CD4-positive, alpha-beta T cell treated with Interleukin-17A for 4 hours (primary cell): ENCODE data around the gene MAP4K2.
"Not testable (repeated sequence)": the region's sequence is repeated elsewhere in the genome, so short reads cannot be mapped to it uniquely, and the experiment has no call there.

Experiments
- DNase-seq: peaks from one replicate; pipeline ENCODE4 v3.0.0-alpha.2; 2020; ENCODE audit warnings: mixed read lengths

The MAP4K2 gene

DNA sequence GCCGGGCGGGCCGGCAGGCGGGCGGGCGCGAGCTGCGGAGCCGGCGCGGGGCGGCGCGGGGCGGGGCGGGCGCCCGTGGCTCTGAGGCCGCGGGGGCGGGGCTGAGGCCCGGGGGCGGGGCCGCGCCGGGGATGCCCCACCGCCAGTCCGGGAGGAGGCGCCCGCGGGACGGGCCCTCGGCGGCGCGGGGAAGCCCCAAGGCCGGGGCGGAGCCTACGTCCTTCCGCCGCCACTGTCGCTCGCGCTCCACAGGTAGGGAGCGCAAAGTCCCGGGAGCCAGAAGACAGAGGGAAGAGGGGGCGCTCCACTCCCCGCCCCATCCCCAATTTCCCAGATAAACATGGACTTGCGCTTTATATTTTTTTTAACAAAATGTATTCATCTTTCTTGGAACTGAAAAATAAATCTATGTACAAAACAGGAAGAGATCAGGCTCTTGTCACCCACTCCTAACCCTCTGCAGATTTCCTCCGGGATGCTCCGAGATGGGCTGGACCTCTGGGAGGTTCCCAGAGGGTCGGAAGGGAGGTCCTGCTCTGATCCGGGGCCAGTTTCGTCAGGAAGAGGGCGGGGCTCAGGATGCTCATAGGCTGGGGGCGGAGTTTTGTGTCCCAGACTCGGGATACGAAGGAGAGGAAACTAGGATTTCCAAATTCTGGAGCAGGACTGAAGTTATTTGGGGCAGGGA is at the start of gene MAP4K2:
Gene MAP4K2 (minus strand): TSS at position 57 of the 688 bp plus-strand sequence. CDS start 65 bp downstream, outside the sequence.
- peak; percentile 92 for DNase-seq

DNA sequence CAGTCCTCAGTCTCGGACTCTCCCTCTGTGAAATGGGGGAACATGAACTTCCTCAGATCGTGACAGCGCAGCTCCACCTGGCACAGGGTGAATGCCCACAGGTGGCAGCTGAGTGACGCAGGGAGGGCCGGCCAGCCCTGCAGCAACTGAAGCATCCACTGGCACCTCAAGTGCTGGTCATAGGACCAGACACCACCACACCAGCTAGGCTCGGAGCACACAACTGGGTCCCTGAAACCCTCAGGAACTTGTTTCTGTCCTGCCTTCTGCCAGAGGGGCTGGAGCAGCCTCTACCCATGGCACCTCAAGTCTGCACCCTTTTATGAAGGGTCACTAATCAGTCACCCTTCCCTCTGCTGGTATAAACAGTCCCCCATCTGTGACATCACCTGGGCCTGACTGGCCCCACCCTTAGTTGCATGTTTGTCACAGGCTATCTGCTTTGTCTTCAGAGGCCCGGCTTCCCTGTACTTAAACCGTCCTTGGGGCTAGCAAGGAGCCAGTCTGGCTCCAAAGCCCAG is 48.9 kb upstream of the MAP4K2 start:
- DNase-seq, result peak; percentile 48

DNA sequence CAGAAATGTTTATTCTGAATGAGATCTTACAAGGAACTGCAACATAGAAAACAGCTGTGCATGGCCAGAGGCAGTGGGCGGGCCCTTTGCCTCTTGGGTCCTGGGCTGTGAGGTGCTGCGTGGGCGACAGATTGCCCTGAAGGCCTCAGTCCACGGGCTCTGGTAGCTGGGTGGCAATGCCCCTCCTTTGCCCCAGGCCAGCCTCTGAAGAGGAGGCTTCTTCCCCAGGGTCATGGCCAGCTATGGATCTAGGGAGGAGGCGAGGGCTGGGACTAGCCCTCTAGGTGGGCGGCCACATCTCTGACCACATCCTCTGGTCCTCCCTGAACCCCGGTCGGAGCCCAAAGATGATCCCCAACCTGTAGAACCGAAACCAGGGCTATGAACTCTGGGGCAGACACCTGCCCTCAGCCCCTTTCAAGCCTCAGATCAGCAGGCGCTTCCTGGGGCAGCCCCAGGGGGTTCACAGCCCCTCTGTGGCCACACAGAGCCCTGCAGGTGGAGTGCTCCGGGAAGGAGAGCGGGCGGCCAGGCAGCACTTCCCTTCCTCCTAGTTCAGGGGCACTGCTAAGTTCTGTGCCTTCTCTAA is 48.1 kb upstream of the MAP4K2 start:
- DNase-seq, result peak; percentile 58

DNA sequence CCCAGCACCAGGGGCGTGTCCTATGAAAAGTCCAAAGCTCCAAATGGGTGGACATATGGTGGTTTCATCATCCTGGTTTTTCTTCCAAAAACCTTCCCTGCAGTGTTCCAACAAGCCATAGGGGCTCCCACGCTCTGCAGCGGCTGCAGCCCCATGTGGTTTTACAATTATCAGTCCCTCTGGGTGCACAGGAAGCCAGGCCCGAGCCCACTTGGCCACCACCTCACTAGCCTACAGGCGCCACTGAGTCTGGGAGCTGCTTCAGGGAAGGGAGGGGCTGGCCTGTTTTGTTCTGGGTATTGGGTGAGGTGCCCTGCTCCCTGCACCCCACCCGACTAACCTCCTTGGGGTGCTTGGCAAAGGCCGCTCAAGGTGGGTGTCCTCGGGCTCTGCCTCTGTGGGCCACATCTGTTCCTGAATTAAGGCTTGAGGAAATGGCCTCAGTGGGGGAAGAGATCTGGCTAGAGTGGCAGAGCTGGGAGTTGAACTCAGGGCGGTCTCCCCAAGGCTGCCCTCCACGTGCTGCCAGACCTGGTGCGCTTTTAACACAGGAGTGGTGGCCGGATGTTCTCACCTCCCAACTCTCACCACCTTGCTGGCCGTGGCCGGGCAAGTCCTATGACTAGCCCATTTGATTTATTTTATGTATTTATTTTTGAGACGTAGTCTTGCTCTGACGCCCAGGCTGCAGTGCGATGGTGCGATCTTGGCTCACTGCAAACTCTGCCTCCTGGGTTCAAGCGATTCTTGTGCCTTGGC is 46.8 kb upstream of the MAP4K2 start:
- DNase-seq, result no peak

DNA sequence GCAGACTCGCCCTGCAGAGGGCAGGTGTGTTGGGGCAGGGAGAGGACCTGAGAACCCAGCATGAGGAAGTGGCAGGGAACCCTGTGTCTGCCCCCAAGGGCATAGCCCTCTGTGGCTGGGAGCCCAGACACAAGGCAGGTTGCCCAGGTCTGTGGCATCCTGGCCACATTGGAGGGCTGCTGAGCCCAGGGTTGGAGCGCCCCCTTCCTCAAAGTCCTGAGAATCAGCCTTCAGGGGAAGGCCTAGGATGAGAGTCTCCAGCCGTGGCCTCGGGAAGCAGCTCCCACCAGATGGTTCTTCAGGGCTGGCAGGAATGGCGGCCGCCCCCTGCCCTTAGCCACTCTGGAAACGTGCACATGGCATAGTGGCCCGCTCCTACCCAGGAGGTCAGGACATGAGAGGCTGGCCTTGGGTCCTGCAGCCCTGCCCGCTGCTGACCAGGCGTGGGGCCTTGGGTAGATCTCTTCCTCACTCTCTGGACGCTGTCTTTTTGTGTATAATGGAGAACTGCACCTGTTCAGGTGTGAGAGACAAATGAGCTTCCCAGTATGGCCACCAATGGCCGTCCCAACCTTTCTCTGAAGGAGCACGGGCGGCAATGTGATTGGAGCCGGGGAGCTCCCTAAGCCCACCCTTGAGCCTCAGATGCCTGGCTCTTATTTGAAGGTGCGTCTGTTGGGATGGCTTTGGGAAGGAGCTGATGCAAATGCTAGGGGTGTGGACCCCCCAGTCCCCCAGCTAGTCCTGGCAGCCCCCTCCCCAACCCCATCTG is 46.0 kb upstream of the MAP4K2 start:
- peak; percentile 74 for DNase-seq

DNA sequence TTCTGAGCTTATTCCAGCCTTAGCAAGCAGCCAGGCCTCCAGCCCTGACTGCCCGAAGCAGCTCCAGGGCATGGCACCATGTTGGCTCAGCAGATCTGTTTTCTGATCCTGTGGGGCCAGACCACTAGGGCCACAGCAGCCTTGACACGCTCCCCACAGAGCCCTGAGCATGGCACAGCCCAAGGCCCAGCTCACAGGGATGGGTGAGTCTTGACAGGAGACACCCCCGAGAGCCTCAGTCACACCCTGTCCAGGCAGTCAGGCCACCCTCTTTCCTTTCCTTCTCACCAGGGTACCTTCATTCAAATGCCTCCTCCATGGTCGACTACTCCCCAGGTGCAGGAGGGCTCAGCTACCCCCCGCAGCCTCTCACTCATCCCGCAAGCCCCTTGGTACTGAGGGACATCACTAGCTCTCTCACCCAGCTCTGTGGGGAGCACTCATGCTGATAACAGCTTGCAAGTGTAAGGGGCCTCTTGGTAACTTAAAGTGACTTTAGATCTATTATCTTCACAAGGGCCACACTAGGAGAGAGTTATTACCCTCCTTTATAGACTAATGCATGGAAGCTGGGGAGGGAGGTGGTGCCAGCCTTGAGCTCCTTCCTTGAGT is 45.3 kb upstream of the MAP4K2 start:
- no peak for DNase-seq

DNA sequence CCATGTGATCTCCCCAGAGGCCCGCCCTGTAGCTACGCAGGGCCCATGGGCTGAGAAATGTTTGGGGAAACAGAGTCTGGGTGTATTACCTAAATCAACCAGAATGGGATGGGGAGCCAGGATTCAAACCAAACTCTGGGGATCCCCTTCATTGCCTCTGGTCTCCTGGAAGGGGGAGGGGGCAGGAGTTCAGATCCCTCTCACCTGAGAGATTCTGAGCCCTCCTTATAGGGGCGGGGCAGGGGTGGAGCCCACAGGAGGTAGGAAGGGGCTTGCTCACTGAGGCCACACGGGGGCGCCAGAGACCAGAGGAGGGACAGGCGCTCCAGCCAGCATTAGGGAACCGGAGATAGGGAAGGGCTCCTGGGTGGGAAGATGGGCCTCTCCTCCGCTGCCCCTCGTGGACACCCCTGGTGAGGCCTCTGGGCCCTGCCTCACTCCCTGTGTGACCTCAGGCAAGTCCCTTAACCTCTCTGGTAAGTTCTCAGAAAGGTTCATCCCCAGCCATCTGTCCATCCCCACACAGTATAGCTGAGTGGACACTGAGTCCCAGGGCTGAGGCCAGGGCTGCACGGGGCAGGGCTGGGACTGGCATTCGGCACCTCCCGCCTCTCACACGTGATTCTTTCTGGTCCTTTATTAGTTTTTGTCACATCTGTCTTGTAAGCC is 44.1 kb upstream of the MAP4K2 start:
- peak; percentile 99 for DNase-seq

DNA sequence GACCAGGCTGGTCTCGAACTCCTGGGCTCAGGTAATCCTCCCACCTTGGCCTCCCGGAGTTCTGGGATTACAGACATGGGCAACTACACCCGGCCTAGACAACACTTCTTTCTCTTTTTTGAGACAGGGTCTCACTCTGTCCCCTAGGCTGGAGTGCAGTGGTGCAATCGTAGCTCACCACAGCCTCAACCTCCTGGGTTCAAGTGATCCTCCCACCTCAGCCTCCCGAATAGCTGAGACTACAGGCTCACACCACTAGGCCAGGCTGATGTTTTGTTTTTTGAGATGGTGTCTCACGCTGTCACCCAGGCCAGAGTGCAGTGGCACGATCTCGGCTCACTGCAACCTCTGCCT is 42.7 kb upstream of the MAP4K2 start:
- DNase-seq, result not testable (repeated sequence)

DNA sequence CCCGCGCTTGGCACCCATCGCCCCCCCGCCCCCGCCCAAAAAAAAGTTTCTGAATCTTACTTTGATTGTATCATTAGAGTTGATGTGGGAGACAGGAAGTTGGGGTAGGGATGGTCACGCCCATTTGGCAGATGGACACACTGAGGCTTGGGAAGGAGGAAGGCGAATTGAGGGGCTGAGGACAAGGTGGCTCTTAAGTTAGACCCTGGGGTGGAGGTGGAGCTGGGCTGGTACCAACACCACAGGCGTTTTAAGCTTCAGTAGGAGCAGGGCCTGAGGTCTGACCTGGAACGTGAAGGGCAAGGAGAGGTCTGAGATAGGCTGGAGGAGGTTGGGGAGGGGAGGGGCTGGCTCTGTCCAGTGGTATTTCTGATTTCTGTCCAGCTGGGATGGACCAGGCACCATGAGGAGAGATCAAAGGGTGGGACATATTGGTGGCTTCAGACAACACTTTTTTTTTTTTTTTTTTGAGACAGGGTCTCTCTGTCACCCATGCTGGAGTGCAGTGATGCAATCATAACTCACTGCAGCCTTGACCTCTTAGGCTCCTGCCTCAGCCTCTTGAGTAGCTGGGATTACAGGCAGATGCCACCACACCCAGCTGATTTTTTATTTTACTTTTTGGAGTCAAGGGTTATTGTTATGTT is 42.2 kb upstream of the MAP4K2 start:
- no peak for DNase-seq

DNA sequence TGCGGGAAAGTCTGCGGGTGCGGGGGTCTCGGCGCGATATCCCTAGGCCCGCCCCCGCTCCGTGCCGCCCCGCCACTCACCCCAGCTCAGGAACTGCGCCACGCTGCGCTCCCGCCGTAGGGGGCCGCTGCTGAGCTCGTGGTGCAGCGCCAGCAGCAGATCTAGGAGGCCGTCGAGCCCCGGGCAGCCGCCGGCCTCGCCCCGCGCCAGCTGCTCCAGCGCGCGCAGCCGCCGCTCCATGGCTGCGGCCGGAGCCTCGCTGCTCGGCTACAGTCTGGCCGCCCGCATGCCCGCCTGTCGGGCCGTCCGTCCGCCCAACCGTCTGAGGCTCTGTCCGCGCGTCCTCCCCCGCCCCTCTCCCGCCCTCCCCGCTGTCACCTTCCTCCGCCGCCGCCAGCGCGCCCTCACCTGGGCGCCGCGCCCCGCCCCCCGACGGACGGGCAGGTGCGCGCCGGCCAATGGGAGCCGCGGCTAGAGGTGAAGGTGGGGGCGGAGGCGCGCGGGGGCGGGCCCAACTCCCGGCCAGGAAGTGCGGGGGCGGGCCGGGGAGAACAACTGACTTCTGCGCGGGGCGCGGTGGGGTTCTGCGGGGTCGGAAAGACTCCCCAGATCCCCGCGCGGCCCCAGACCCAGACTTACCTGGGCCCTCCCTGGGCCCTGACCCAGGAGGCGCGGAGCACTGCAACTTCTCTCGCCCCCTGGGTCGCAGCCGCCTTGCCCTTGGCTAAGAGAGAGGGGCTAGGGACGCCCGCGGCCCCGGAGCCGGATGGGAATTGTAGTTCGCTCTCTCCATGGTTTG is 41.5 kb upstream of the MAP4K2 start, which contains the start of gene CDC42BPG:
Gene CDC42BPG (minus strand): TSS at position 324 of the 799 bp plus-strand sequence. CDS start 84 bp downstream, at position 240.
- peak; percentile 88 for DNase-seq

DNA sequence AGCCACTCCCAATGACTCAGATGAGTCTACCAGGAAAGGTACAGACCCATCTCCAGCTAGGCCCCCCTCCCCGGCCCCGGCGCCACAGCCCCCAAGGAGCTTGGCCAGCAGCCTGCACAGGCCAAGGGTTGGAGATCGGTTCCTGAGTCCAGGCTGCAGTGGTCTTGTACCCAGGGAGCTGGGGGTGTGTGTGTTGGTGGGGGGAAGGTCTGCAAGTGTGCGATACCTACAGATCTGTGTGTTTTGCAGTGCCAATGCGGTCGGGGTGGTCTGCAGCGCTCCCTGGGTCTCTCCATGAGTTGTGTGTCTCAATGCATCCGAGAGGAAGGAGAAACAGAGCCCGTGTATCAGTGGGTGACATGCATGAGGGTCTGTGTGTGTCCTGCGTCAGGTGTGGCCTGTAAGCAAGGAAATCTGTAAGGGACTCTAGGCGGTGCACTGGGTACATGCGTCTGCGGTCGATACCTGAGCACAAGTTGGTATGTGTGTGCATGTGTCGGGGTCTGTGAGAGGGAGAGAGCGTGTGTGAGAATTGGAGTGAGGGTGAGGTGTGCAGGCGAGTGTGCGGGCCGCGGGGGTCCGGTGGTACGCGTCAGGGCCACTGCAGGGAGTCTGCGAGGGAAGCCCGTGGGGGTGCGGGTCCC is 40.8 kb upstream of the MAP4K2 start:
- no peak for DNase-seq

DNA sequence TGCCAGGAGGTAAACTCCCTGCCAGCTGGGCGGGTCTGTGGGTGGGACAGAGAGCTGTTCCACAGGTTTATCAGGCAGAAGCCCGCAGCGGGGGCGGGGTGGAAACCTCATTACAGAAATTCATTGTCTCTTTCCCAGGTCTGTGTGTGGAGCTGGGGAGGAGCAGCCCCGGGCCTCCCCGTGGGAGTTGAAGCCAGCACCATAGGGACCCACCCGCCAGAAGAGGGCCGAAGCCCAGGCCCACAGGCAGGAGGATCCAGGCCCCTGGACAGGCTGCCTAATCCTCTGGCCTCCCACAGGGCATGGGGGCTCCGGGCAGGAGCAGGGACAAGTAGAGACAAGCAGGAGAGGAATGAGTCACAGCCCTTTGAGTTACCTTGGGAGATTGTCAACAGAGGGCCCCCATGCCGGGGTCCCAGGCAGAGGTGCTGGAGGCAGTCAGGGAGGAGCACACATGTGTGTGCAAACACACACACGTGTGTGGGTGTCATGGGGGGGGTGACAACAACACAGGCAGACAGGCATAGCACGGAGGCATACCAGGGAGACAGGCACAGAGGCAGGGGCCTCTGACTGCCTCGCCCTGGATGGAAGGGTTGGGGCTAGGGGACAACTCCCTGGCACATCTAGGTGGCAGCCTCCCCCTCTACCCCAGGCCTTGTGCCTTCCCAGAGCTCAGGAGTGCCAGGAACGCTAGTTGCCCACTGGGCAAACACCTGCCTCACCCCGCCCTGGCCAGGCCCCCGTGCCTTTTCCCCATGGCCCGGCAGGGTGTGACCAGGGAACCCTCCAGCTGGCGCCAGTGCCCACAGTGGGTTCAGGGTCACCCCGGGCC is 40.1 kb upstream of the MAP4K2 start:
- no peak for DNase-seq

DNA sequence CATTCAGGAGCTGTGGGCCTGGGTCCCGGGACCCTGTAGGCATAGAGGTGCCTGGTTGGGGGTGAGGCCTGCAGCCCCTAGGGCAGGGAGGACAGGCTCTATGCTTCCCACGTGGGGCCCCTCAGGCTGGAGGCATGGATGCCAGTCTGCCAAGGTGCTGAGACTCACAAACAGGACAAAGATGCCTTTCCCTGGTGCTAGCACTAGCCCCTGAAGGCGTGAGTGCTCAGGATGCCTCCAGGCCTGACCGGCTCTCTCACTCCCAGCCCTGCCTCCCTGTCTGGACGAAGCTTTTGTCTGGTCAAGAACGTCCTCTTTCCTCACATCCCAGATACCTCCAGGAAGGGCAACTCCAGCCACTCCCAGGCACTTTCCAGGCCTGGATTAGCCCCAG is 39.3 kb upstream of the MAP4K2 start:
- DNase-seq, result no peak

DNA sequence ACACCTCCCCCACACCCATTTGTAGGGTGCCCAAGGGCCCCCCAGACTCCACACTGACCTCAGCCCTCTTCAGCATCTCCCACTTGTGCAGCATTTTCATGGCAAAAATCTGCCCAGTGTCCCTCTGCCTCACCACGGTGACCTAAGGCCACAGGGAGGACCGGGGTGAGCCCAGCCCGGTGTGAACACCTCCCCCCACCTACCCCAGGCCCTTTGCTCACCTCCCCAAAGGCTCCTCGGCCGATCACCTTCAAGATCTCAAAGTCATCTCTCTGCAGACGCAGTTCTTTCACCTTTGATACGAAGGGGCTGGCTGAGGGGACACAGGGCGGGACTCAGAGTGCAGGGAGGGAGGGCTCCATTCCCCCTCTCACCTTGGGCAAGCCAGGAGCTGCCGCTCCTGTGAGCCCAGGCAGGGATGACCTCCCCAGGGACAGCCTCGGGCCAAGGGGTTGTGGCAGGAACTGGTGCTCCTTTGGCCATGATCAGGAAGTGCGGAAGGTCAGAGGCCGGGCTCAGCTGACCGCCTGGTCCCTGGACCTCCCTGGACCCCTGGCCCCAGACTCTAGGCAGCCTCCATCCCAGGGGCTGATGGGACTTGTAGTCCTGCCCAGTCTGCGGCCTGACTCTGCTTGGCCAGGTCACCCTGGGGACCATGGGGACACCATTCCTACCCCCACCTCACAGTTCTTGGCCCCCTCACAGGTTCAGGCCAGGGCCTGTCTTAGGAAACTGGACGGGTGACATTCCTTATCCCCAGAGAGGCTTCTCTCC is 38.8 kb upstream of the MAP4K2 start:
- DNase-seq, result no peak

DNA sequence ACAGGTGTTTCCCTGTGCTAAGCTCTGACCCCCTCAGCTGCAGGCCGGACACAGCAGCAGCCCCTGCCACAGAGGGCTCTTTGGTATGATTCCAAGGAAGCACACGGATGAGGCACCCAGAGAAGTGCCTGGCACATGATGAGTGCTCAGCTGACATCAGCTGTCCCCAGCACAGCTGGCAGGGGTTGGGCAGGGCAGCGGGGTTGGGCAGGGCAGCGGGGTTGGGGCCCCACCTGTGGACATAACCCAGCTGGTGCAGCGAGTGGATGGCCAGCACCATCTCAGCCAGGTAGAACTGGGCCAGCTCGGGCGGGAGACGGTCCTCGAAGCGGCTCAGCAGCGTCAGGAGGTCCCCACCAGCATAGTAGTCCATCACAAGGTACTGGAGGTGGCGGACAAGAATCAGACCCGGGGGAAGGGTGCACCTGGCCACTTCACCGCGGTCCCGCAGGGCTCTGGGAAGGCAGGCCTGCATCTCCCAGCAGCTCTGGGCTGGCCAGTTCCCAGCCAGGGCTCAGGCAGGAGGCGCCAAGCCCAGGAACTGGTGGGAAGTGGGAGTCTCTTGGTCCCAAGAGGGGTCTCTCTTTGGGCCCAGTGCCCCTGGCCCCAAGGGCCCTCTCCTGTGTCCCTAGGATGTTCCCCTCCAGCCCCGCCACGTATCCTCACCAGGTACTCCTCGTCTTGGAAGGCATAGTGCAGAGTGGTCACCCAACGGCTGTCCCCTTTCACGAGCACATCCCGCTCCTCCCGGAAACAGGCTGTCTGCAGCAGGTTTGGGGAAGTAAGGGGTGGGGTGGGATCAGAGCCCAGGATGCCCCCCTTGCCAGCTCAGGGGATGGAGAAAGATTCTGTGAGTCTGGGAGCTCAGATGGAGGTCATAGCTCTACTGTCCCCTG is 37.1 kb upstream of the MAP4K2 start:
- no peak for DNase-seq

DNA sequence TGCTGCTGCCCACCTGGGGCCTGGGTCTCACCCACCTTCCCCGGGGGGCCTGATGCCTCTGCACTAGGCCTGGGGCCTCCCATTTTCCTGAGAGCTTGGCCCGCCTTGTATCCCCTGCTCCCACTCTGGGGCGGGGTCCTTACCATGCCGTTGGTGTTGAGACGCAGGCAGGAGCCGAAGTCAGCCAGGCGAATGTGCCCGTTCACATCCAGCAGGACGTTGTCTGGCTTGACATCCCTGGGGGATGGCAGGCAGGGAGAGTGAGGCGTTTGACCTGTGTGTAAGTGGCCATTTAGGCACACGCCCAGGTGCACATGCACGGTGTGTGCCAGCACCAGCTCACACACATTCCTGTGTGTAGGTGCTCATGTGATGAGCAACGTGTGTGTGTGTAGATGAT is 36.3 kb upstream of the MAP4K2 start:
- DNase-seq, result no peak
